Natural killer cell (primary cell): ENCODE results near the gene TENM3. TPM values are rescaled to one million over a fixed set of nuclear protein-coding genes. Genes with fewer than 3 reads are reported as not detected.

Source experiments
- ATAC-seq, 3 donors: fragments of 150-1000 bp in 2 of 3; fragments of 200-7000 bp in 1 of 3; cut with Tn5 transposase; 1 replicate in 1 of 3; 2 replicates in 2 of 3; pipeline ENCODE4 v1.10.0; 2021; ENCODE audit warnings: mild to moderate bottlenecking in 2 of 3, moderate library complexity in 2 of 3
- DNase-seq, 2 donors: peaks; one replicate each; pipeline versions ENCODE4 v3.0.0 to v3.0.0-alpha.2; 2013 to 2021; ENCODE audit warnings: mixed read lengths in 1 of 2
- H3K27ac ChIP-seq: one replicate; pipeline ENCODE4 v1.5.1; 2013; ENCODE audit warnings: mild to moderate bottlenecking, low read length
- H3K27me3 ChIP-seq: one replicate; pipeline ENCODE4 v1.6.1; 2013; ENCODE audit warnings: low read length; ENCODE audit not compliant: control insufficient read depth, insufficient read depth
- H3K36me3 ChIP-seq: one replicate; pipeline ENCODE4 v1.6.1; 2013; ENCODE audit warnings: low read length; ENCODE audit not compliant: control insufficient read depth, insufficient read depth
- H3K4me1 ChIP-seq: one replicate; pipeline ENCODE4 v1.6.1; 2013; ENCODE audit warnings: low read length; ENCODE audit not compliant: control insufficient read depth, insufficient read depth
- H3K4me3 ChIP-seq: one replicate; pipeline ENCODE4 v1.5.1; 2013; ENCODE audit warnings: low read length
- H3K9me3 ChIP-seq: one replicate; pipeline ENCODE4 v1.6.1; 2013; ENCODE audit warnings: low read length; ENCODE audit not compliant: control insufficient read depth, insufficient read depth
- H3K27ac Mint-ChIP-seq, 2 donors: one replicate each; pipeline ENCODE4 v1.8.0; 2022; ENCODE audit warnings: mild to moderate bottlenecking in 2 of 2, mixed read lengths in 2 of 2, moderate library complexity in 1 of 2
- H3K27me3 Mint-ChIP-seq, 2 donors: one replicate each; pipeline ENCODE4 v1.8.0; 2022; ENCODE audit warnings: low read depth in 2 of 2, mixed read lengths in 2 of 2
- H3K36me3 Mint-ChIP-seq: one replicate; pipeline ENCODE4 v1.8.0; 2022; ENCODE audit warnings: mixed read lengths
- H3K4me1 Mint-ChIP-seq, 2 donors: one replicate each; pipeline ENCODE4 v1.8.0; 2022; ENCODE audit warnings: mixed read lengths in 2 of 2
- H3K4me3 Mint-ChIP-seq: one replicate; pipeline ENCODE4 v1.8.0; 2022; ENCODE audit warnings: mild to moderate bottlenecking, moderate library complexity, mixed read lengths
- H3K9me3 Mint-ChIP-seq, 2 donors: one replicate each; pipeline ENCODE4 v1.8.0; 2022; ENCODE audit warnings: mixed read lengths in 2 of 2
- WGBS: methylation state at CpG from one replicate; pipeline ENCODE4 v1.1.7; 2013; ENCODE audit warnings: missing lambda C conversion rate; ENCODE audit not compliant: insufficient coverage; 5-methylcytosine and 5-hydroxymethylcytosine counted together
- intact Hi-C: fragments of 100-400 bp; cut with micrococcal nuclease; formaldehyde crosslinking; loops from one replicate; pipeline ENCODE4 v1.14.2; 2022
- total RNA-seq, 4 donors: library from RNA; stranded (reverse); fragments of 120-200 nt in 1 of 4; gene quantifications; one replicate each; pipeline versions ENCODE4 v1.2.3 to v1.2.4, GENCODE V29; 2013 to 2022
- TF ChIP-seq, protein P1 (sequence below): fragments of 200-600 bp; IDR thresholded peaks from one replicate; pipeline ENCODE4 v1.8.0; 2022; ENCODE audit warnings: antibody characterized with exemption

TENM3 gene
- total RNA-seq, 3 donors from 2014 or later (not counting 1 experiment from before 2014, with no cell fraction given): not detected

DNA sequence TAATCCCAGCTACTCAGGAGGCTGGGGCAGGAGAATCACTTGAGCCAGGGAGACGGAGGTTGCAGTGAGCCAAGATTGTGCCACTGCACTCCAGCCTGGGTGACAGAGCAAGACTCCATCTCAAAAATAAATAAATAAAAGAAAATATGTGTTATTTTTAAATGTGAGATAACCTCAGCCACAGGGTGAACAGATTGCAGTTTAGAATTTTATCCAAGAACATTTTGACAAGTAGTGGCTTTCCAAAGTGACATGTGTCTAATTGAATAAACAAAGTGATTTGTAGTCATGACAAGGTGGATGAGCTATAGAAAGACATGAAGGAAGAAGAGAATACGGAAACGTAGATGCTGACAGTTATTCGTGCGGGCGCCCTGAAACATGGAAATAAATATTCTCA lies 497.9 kb downstream of the TENM3 start:
- DNase-seq: no peak
- Mint-ChIP-seq H3K36me3 (no peaks in the 10 kb centered on the region), H3K27ac (no peak overlapping the region), H3K4me1 (no peaks in the 10 kb centered on the region), H3K9me3 (peaks cover 0 to under 1% of the 10 kb centered on the region in 2 donors), H3K27me3 (peaks cover 0 to 3% of the 10 kb centered on the region in 2 donors), H3K4me3 (no peak overlapping the region)
- intact Hi-C loops: no loop called here
- Histone ChIP-seq H3K4me1 (no peaks in the 10 kb centered on the region), H3K4me3 (no peak overlapping the region), H3K36me3 (no peaks in the 10 kb centered on the region), H3K27me3 (no peaks in the 10 kb centered on the region), H3K27ac (no peak overlapping the region), H3K9me3 (no peaks in the 10 kb centered on the region)
- TF ChIP-seq, protein P1, sequence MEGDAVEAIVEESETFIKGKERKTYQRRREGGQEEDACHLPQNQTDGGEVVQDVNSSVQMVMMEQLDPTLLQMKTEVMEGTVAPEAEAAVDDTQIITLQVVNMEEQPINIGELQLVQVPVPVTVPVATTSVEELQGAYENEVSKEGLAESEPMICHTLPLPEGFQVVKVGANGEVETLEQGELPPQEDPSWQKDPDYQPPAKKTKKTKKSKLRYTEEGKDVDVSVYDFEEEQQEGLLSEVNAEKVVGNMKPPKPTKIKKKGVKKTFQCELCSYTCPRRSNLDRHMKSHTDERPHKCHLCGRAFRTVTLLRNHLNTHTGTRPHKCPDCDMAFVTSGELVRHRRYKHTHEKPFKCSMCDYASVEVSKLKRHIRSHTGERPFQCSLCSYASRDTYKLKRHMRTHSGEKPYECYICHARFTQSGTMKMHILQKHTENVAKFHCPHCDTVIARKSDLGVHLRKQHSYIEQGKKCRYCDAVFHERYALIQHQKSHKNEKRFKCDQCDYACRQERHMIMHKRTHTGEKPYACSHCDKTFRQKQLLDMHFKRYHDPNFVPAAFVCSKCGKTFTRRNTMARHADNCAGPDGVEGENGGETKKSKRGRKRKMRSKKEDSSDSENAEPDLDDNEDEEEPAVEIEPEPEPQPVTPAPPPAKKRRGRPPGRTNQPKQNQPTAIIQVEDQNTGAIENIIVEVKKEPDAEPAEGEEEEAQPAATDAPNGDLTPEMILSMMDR: no peak
- 98% methylated on average over 6 of the region's 6 CpGs for WGBS
- ATAC-seq: no peak

DNA sequence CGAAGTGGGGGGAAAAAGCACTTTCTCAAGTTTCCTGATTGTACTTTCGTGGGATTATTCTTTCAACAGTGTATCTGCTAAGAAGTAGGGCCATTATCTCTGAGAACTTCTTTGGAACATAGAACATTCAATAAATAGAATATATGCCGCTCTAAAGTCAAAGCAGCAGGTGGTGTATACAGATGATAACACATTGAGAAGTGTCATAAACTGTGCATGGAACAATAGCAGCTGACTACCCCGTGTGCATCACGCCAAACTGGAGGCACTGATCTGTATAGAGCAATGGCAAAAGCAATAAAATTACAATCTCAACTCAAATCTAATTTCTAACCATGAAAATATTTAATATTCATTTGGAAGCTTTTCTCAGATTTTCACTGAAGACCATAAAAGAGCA lies 498.7 kb downstream of the TENM3 start:
- no peaks in the 10 kb centered on the region for H3K4me1 Mint-ChIP-seq
- no peak overlapping the region for H3K27ac ChIP-seq
- H3K4me3 Mint-ChIP-seq: no peak overlapping the region
- WGBS: 94% methylated on average over 4 of the region's 5 CpGs
- peaks cover 0 to 2% of the 10 kb centered on the region in 2 donors for H3K9me3 Mint-ChIP-seq
- no peak overlapping the region for H3K27ac Mint-ChIP-seq
- DNase-seq (no peak), ATAC-seq (no peak)
- H3K36me3 ChIP-seq: no peaks in the 10 kb centered on the region
- TF ChIP-seq, protein P1: no peak
- no peaks in the 10 kb centered on the region for H3K4me1 ChIP-seq
- intact Hi-C loops: no loop called here
- H3K36me3 Mint-ChIP-seq: no peaks in the 10 kb centered on the region
- no peaks in the 10 kb centered on the region for H3K9me3 ChIP-seq
- H3K27me3 Mint-ChIP-seq: peaks cover 0 to 5% of the 10 kb centered on the region in 2 donors
- no peaks in the 10 kb centered on the region for H3K27me3 ChIP-seq
- H3K4me3 ChIP-seq: no peak overlapping the region

DNA sequence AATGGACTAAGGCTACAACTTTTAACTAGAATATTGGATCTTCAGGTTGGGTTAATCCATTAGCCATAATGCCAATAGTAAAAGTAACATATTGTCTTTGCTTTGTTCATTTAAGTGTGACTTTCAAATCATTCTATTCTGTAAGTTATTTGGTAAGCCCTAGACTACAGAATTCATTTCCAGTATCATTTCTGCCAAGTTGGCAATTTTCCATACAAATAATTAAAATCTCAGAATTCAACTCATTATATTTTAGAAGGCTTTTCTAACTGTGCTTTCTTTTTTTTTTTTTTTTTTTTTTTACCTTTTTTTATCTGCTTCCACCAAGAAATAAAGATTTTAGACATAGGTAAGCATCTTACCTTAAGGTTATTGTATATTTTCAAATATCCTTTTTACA lies 500.6 kb downstream of the TENM3 start:
- ATAC-seq: no peak
- H3K27me3 Mint-ChIP-seq: peaks cover 0 to 5% of the 10 kb centered on the region in 2 donors
- H3K27ac ChIP-seq: no peak overlapping the region
- intact Hi-C loops: no loop called here
- H3K27me3 ChIP-seq: no peaks in the 10 kb centered on the region
- no peaks in the 10 kb centered on the region for H3K4me1 Mint-ChIP-seq
- TF ChIP-seq, protein P1: no peak
- peaks cover 0 to 2% of the 10 kb centered on the region in 2 donors for H3K9me3 Mint-ChIP-seq
- H3K36me3 ChIP-seq: no peaks in the 10 kb centered on the region
- H3K9me3 ChIP-seq: no peaks in the 10 kb centered on the region
- H3K36me3 Mint-ChIP-seq: no peaks in the 10 kb centered on the region
- H3K27ac Mint-ChIP-seq: no peak overlapping the region
- no peak for DNase-seq
- no peak overlapping the region for H3K4me3 Mint-ChIP-seq
- no peak overlapping the region for H3K4me3 ChIP-seq
- no peaks in the 10 kb centered on the region for H3K4me1 ChIP-seq

DNA sequence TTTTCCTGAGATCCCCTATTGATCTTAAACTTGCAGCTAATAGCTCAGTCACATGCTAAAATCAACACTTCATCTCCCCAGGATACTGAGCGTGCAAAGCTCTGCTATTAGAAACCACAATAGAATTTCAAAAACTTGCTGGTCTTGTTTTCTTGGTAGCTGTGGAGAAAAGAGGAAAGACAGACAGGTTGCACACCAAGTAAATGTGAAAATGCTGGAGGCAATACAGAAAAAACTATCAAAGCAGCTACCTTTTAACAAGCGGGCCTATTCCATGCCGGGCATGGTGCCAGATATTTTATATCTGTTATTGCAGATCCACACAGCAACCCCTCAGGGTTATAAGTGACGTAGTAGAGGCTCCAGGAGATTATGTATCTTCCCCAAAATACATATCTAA lies 502.0 kb downstream of the TENM3 start:
- no peaks in the 10 kb centered on the region for H3K27me3 ChIP-seq
- no peak overlapping the region for H3K4me3 Mint-ChIP-seq
- DNase-seq: no peak
- no peaks in the 10 kb centered on the region for H3K9me3 ChIP-seq
- H3K36me3 Mint-ChIP-seq: no peaks in the 10 kb centered on the region
- H3K36me3 ChIP-seq: no peaks in the 10 kb centered on the region
- WGBS: 63% methylated on average over 1 of the region's 4 CpGs
- no peak for ATAC-seq
- no peak overlapping the region for H3K4me3 ChIP-seq
- no peaks in the 10 kb centered on the region for H3K4me1 ChIP-seq
- H3K27ac ChIP-seq: no peak overlapping the region
- H3K9me3 Mint-ChIP-seq: peaks cover 0 to 2% of the 10 kb centered on the region in 2 donors
- H3K4me1 Mint-ChIP-seq: no peaks in the 10 kb centered on the region
- H3K27ac Mint-ChIP-seq: no peak overlapping the region
- peaks cover 0 to 5% of the 10 kb centered on the region in 2 donors for H3K27me3 Mint-ChIP-seq
- TF ChIP-seq, protein P1: no peak
- intact Hi-C loops: no loop called here
